KG1 (cell line): Measurements from ENCODE around the gene FSIP1.
A peak's percentile ranks its signal among the peaks of the same experiment; 100 is the strongest.

Experiments
- DNase-seq: peaks from one replicate; lab custom pipeline; 2025; lab: John Stamatoyannopoulos, UW

The FSIP1 gene

GRCh38 chr15:39792025-39792843 is 9.6 kb upstream of the FSIP1 start:
- DNase-seq = no peak

DNA sequence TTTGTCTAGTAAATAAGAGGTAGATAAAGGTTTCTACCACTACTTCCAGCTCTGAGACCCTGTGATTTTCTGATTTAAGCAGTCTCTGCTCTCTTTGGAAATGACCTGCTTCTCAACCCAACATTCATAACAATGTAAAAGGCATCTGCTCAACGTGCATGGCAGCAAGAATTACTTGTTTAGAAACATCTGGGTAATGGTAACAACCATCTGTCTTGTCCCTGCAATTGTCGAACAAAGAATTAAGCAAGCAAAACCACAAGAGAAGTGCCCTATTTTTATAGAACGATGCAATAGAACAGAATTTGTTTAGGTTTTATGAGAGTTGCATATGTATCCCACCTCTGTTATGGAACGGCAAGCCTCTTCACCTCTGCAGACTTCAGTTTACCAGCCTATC is 7.1 kb upstream of the FSIP1 start:
- DNase-seq = no peak

DNA sequence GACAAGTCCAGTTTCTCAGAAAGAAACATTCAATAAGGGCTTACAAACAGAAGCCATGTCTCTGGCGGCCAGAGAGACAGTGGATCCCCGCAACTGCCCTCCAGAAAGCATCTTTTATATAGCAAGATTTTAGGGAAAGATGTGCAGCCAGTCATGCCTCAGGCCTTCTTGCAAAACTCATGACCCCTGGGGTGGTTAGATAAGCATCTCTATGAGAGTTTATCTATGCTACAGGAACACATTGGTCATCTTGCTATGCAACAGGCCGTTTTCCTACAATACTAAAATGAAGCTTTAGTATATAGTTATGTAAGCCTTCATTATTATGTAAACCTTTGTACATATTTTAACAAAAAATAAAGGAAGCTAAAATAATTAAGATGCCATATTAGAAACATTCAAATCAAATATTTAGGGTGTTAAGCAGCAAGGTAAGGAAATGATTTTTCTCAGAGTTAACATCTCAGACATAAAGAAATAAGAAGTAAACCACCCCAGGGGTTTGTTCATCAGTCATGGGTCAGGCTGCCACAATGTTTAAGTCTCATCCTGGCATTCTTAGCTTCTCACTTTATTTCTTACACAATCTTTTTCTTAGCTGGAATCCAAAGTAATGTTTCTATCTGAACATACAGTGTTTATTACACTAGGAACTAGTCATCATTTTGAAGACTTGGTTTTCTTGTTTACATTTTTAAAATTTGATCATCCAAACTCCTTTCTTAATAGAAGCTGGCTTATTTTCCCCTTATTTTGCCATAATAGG is 6.3 kb upstream of the FSIP1 start:
- DNase-seq = no peak

GRCh38 chr15:39788108-39788507 is 5.5 kb upstream of the FSIP1 start:
- no peak for DNase-seq

DNA sequence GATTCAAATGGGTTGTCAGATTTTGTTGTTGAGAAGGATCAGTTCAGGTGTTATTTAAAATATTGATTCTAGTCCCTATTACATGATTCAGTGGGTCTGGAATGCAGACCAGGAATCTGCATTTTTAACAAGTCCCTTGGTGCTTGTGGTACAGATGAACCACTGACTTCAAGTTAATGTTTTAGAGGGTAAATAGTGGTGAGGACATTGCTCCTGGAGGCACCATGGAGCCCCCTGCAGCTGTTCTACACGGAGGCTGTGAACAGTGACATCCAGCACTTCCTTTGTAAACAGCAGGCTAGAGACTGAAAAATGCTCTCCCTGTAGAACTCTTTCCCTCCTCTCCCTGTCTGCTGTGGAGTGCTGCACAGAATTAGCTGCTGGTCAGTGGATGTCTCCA is 4.8 kb upstream of the FSIP1 start:
- no peak for DNase-seq

DNA sequence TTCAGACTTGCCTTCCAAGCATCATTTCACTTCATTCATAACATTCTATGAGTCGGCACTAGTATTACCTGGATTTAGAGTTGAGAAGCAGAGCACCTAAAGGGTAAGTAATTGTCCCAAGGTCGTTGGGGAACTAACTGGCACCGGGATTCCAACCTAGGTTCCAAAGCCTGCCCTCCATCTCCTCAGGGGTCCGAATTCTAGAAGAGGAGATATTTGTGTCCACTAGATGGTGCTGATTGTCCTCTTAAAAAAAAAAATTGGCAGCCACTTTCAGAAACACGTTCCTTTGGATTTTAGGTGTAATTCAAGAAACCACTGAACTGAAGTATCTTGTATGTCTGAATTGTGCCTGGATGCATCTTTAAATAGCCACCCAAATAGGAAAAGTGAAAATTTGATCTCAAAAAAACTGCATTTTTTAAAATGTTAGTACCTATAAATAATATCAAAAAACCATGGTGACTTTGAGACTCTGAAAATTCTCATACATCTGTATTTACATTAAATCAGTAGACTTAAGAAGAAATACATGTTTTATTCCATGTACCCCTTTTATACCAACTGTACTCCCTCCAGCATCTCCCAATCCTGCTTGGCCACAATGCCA is 3.9 kb upstream of the FSIP1 start:
- DNase-seq = no peak

DNA sequence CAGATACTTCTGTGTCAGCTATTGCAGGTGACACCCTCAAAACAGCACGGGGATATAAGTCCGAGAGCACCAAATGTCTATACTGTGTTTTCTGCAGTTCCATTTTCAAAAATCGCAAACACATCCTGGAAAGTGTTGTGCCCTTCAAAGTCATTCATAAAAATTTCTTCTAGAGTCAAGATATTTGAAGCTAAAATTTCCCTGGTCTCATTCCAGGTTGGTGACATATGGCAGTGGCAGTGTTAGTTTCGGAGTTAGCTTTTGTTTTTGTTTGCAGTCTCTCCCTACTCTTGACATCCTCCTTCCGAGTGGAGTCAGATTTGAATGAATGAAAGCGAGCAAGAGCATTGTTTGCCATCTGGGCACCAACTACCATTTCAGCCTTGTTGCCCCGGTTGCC is 3.2 kb upstream of the FSIP1 start:
- no peak for DNase-seq

- DNase-seq = no peak
Measured at GRCh38 chr15:39785139-39785538, 2.5 kb upstream of the FSIP1 start.

GRCh38 chr15:39784638-39785037 is 2.0 kb upstream of the FSIP1 start:
- no peak for DNase-seq

DNA sequence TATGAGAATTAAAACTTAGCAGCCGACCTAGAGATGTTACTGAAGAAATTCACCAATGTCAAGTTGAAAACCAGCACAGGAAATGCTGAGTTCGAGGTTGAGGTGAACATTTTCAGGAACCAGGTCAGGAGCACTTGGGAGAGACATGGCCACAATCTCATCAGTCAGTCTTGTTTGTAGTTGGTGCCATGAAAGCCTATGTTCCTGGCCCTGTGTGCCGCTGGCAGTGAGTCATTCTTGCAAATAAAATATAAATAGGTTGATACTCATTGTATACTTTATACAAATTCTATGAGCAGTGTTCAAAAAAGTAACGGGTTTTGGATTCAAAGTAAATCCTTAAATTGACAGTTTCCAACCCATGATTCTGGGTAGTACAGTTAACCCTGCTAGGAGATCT is 1.5 kb upstream of the FSIP1 start:
- DNase-seq = no peak

DNA sequence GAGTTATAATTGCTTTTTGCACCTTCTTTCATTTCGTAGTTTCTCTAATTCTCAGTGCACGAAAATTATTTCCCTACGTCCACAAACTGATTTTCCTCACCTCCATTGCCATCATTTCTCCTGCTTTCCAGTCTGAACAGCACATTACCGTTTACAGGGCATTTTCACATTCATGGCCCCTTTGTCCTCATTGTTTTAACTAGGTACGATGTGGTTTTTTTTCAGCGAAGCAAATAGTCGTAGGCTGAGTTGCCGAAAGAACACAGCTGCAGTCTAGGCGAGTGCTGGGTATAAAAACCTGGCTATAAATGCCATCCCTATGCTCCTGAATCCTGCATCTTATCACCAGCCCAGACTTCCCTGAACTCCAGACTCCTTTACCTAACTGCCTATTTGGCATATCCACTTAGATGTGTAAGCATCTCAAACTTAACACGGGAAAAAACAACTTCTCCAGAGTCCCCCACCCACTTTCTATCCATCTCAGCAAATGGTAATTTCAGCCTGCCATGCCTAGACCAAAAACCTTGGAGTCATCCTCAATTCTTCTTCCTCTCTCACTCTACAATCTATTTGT is 691 bp upstream of the FSIP1 start:
- no peak for DNase-seq

DNA sequence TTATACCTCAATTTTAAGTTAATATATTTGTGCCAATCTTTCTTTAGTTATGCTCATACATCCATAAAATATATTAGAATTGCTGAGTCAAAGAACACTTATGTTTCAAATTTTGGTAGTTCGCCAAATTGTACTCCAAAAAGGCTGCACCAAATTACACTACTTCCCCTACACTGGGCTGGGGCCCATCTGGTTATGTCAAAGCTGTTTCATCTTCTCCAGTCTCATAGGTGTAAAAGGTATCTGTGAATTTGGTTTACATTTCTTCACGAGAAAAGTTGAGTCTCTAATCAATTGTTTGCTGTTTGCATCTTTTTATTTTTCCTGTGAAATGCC is 706 bp downstream of the FSIP1 start:
- DNase-seq = no peak

GRCh38 chr15:39781147-39781966 is 1.3 kb downstream of the FSIP1 start:
- no peak for DNase-seq

- peak; percentile 42 for DNase-seq
Measured at GRCh38 chr15:39778021-39778420, 4.6 kb downstream of the FSIP1 start.

DNA sequence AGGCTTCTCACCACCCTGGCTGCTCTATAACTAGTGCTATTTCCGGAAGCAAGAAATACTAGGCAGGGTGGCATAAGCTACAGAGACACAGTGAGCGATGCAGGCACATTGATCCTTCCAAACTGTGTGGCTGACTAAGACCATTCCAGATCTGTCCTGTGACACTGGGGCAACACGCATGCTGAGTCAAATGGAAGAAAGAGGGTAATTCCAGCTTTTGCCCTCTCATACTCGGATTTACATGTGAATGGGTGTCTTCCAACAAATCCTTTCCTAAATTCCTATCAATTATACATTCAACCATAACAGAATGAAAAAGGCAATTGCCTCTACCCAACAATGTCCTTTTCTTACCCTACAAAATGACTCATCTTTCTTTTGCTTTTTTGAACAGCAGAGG is 5.1 kb downstream of the FSIP1 start:
- no peak for DNase-seq

GRCh38 chr15:39776068-39776467 is 6.6 kb downstream of the FSIP1 start:
- no peak for DNase-seq

- peak; percentile 54 for DNase-seq
Measured at GRCh38 chr15:39774688-39775267, 7.9 kb downstream of the FSIP1 start.

GRCh38 chr15:39770748-39771689 is 11.6 kb downstream of the FSIP1 start:
- DNase-seq = no peak

DNA sequence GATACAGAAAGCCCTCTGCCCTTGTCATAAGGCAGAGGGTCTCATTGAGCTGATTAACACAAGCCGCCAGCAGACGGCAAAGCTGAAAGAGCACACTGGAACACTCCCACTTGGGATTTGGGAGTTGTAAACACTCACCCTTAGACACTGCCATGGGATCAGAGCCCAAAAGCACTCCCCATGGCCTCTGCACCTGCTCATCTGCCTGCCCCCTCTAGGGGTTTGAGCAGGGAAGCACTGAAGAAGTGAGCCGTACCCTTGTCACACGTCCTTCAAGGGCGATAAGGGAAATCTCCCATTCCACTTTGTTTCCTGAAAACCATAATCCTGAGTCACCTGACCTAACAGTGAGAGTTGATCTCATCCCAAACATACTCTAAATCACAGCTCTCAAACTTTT is 14.7 kb downstream of the FSIP1 start:
- no peak for DNase-seq

DNA sequence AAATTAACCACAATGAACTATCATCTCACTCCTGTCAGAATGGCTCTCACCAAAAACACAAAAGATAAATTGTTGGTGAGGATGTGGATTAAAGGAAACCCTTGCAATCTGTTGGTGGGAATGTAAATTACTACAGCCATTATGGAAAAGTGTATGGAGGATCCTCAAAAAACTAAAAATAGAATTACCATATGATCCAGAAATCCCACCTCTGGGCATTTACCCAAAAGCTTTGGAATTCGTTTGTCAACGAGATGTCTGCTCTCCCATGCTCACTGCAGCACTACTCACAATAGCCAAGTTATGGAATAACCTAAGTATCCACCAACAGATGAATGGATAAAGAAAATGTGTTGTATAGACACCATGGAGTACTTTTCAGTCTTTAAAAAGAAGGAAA is 21.6 kb downstream of the FSIP1 start:
- no peak for DNase-seq
